ENCODE measurements around the gene CSTPP1. TPM values are rescaled to one million over a fixed set of nuclear protein-coding genes. Genes with fewer than 3 reads are reported as not detected.

Gene CSTPP1
- total RNA-seq, 1 donor from 2014 or later = 66.1 TPM

- H3K4me1 Mint-ChIP-seq (ENCODE audit: low read depth) = no peaks in the 10 kb centered on the region
- TF ChIP-seq CTCF (IDR thresholded peaks at IDR 0.05; ENCODE audit: unreplicated experiment) = no peak
- peaks cover 4% of the 10 kb centered on the region for H3K9me3 Mint-ChIP-seq (ENCODE audit: low read depth)
- no peak overlapping the region for H3K27ac Mint-ChIP-seq
- H3K36me3 Mint-ChIP-seq (ENCODE audit: insufficient read depth) = no peaks in the 10 kb centered on the region
- DNase-seq (ENCODE audit: low spot score, unreplicated experiment) = no peak
- H3K27me3 Mint-ChIP-seq = no peaks in the 10 kb centered on the region
- H3K4me3 Mint-ChIP-seq (ENCODE audit: low read depth) = no peak overlapping the region
Observed at GRCh38 chr11:46930089-46930488, 6.5 kb upstream of the CSTPP1 start.

- Mint-ChIP-seq H3K36me3 (ENCODE audit: insufficient read depth) (peaks cover 9% of the 10 kb centered on the region), H3K9me3 (ENCODE audit: low read depth) (no peaks in the 10 kb centered on the region), H3K4me3 (ENCODE audit: low read depth) (no peak overlapping the region), H3K27me3 (no peaks in the 10 kb centered on the region), H3K27ac (no peak overlapping the region), H3K4me1 (ENCODE audit: low read depth) (peaks cover 17% of the 10 kb centered on the region)
- DNase-seq (ENCODE audit: low spot score, unreplicated experiment) = no peak
- TF ChIP-seq CTCF (IDR thresholded peaks at IDR 0.05; ENCODE audit: unreplicated experiment) = no peak
Observed at GRCh38 chr11:46942172-46942571, 5.6 kb downstream of the CSTPP1 start.

GRCh38 chr11:46944356-46945075 lies 8.0 kb downstream of the CSTPP1 start:
- no peak for TF ChIP-seq CTCF (IDR thresholded peaks at IDR 0.05; ENCODE audit: unreplicated experiment)
- Mint-ChIP-seq H3K27ac (no peak overlapping the region), H3K27me3 (no peaks in the 10 kb centered on the region), H3K9me3 (ENCODE audit: low read depth) (no peaks in the 10 kb centered on the region), H3K4me3 (ENCODE audit: low read depth) (no peak overlapping the region), H3K36me3 (ENCODE audit: insufficient read depth) (peaks cover 8% of the 10 kb centered on the region), H3K4me1 (ENCODE audit: low read depth) (peaks cover 35% of the 10 kb centered on the region)
- no peak for DNase-seq (ENCODE audit: low spot score, unreplicated experiment)

GRCh38 chr11:46947399-46948077 lies 11.0 kb downstream of the CSTPP1 start:
- DNase-seq (ENCODE audit: low spot score, unreplicated experiment) = no peak
- no peak for TF ChIP-seq CTCF (IDR thresholded peaks at IDR 0.05; ENCODE audit: unreplicated experiment)
- H3K27me3 Mint-ChIP-seq = no peaks in the 10 kb centered on the region
- no peaks in the 10 kb centered on the region for H3K9me3 Mint-ChIP-seq (ENCODE audit: low read depth)
- H3K4me3 Mint-ChIP-seq (ENCODE audit: low read depth) = no peak overlapping the region
- peak overlapping the region; percentile 81 for H3K27ac Mint-ChIP-seq
- H3K36me3 Mint-ChIP-seq (ENCODE audit: insufficient read depth) = peaks cover 5% of the 10 kb centered on the region
- H3K4me1 Mint-ChIP-seq (ENCODE audit: low read depth) = peaks cover 29% of the 10 kb centered on the region

GRCh38 chr11:46948378-46949131 lies 12.0 kb downstream of the CSTPP1 start:
- Mint-ChIP-seq H3K27me3 (no peaks in the 10 kb centered on the region), H3K36me3 (ENCODE audit: insufficient read depth) (peaks cover 3% of the 10 kb centered on the region), H3K4me1 (ENCODE audit: low read depth) (peaks cover 29% of the 10 kb centered on the region), H3K9me3 (ENCODE audit: low read depth) (no peaks in the 10 kb centered on the region), H3K27ac (peak overlapping the region; percentile 81), H3K4me3 (ENCODE audit: low read depth) (no peak overlapping the region)
- TF ChIP-seq CTCF (IDR thresholded peaks at IDR 0.05; ENCODE audit: unreplicated experiment) = no peak
- DNase-seq (ENCODE audit: low spot score, unreplicated experiment) = no peak

Data from progenitor cell of endocrine pancreas (in vitro differentiated cells).